Medulla oblongata (tissue), 1 donor: Measurements from ENCODE around the gene SS18L1.

ENCODE experiments used
- DNase-seq: peaks from one replicate; pipeline ENCODE4 v3.0.0-alpha.2; 2015; ENCODE audit errors: extremely low spot score

SS18L1 gene

GRCh38 chr20:62174021-62174804 is 30.6 kb downstream of the SS18L1 start:
- DNase-seq: no peak

GRCh38 chr20:62174870-62175624 is 31.5 kb downstream of the SS18L1 start:
- no peak for DNase-seq

GRCh38 chr20:62175711-62176110 is 32.1 kb downstream of the SS18L1 start:
- DNase-seq: no peak

- no peak for DNase-seq
Observed at GRCh38 chr20:62176866-62177265, 33.3 kb downstream of the SS18L1 start.

- DNase-seq: no peak
Observed at GRCh38 chr20:62177307-62177706, 33.7 kb downstream of the SS18L1 start.

- peak; percentile 46 for DNase-seq
Observed at GRCh38 chr20:62178316-62179161, 35.0 kb downstream of the SS18L1 start.

GRCh38 chr20:62179162-62179504 is 35.6 kb downstream of the SS18L1 start:
- no peak for DNase-seq

GRCh38 chr20:62181808-62182207 is 38.2 kb downstream of the SS18L1 start:
- no peak for DNase-seq

- peak; percentile 98 for DNase-seq
Observed at GRCh38 chr20:62182469-62183425, 39.2 kb downstream of the SS18L1 start, which contains the start of gene MTG2. MTG2 (plus strand) TSS chr20:62183028; CDS start chr20:62193421, 10,393 bp downstream.

GRCh38 chr20:62183426-62184142 is 40.0 kb downstream of the SS18L1 start:
- DNase-seq: no peak

GRCh38 chr20:62186096-62186426 is 42.5 kb downstream of the SS18L1 start:
- DNase-seq: no peak

GRCh38 chr20:62186887-62187866 is 43.6 kb downstream of the SS18L1 start:
- no peak for DNase-seq

GRCh38 chr20:62190639-62191411 is 47.3 kb downstream of the SS18L1 start:
- no peak for DNase-seq

- DNase-seq: no peak
Observed at GRCh38 chr20:62191781-62192559, 48.4 kb downstream of the SS18L1 start.

- DNase-seq: no peak
Observed at GRCh38 chr20:62192635-62193034, 49.1 kb downstream of the SS18L1 start.

GRCh38 chr20:62193079-62194025 is 49.8 kb downstream of the SS18L1 start:
- DNase-seq: no peak

- DNase-seq: no peak
Observed at GRCh38 chr20:62195075-62195405, 51.5 kb downstream of the SS18L1 start.
